HFFc6 (cell line): ENCODE results near the gene KASH5. TPM values are rescaled to one million over a fixed set of nuclear protein-coding genes. Genes with fewer than 3 reads are reported as not detected.

ENCODE experiments used
- DNase-seq: peaks from one replicate; pipeline ENCODE4 v3.0.0-alpha.2; 2018
- H3K27ac Mint-ChIP-seq: 2 replicates; pipeline ENCODE4 v1.8.0; 2020; ENCODE audit warnings: mild to moderate bottlenecking, mixed read lengths
- H3K27me3 Mint-ChIP-seq: 2 replicates; pipeline ENCODE4 v1.8.0; 2021; ENCODE audit warnings: mild to moderate bottlenecking, moderate library complexity, mixed read lengths; ENCODE audit not compliant: insufficient read depth
- H3K36me3 Mint-ChIP-seq: 2 replicates; pipeline ENCODE4 v1.8.0; 2021; ENCODE audit warnings: low read depth, mixed read lengths
- H3K4me1 Mint-ChIP-seq: 2 replicates; pipeline ENCODE4 v1.8.0; 2020; ENCODE audit warnings: low read depth, mixed read lengths
- H3K4me3 Mint-ChIP-seq: 2 replicates; pipeline ENCODE4 v1.8.0; 2020; ENCODE audit warnings: mild to moderate bottlenecking, moderate library complexity, mixed read lengths
- H3K9me3 Mint-ChIP-seq: 2 replicates; pipeline ENCODE4 v1.8.0; 2020; ENCODE audit warnings: mild to moderate bottlenecking, mixed read lengths
- CTCF ChIP-seq: fragments of 200-600 bp; sonication (generic); IDR thresholded peaks from 2 replicates; pipeline ENCODE4 v1.5.0; 2021; ENCODE audit warnings: antibody characterized with exemption, mild to moderate bottlenecking
- long read RNA-seq: library from polyadenylated mRNA; unstranded; transcript quantifications from one replicate; pipeline ENCODE4 v2.0.0, GENCODE V29; 2019
- total RNA-seq, 6 experiments: library from RNA; stranded (reverse); fragmentation: NEBNext Ultra II Directional; extraction: Animal tissue kit (Norgen Biotek cat#: 25700); gene quantifications; 2 replicates in 1 of 6; 3 replicates in 5 of 6; pipeline ENCODE4 v1.2.3, GENCODE V29; 2021

KASH5 gene
- total RNA-seq, result not detected
- long read RNA-seq, result 0 reads

- Mint-ChIP-seq H3K27me3 (peaks cover 14% of the 10 kb centered on the region), H3K27ac (no peak within 1 kb of the TSS), H3K36me3 (no peaks in the 10 kb centered on the region), H3K9me3 (peaks cover 2% of the 10 kb centered on the region; the same call in 1 of the 2 replicates), H3K4me3 (no peak within 1 kb of the TSS), H3K4me1 (peaks cover 6% of the 10 kb centered on the region)
- no peak for TF ChIP-seq CTCF
- no peak for DNase-seq
Measured at GRCh38 chr19:49387936-49388372, at the start of gene KASH5. KASH5 (plus strand) TSS chr19:49388249; CDS start chr19:49390884, 2,635 bp downstream.

- TF ChIP-seq CTCF, result no peak
- no peak overlapping the region; the same call in 1 of the 2 replicates for H3K4me3 Mint-ChIP-seq
- H3K9me3 Mint-ChIP-seq, result no peaks in the 10 kb centered on the region
- no peak overlapping the region for H3K27ac Mint-ChIP-seq
- peaks cover 12% of the 10 kb centered on the region for H3K27me3 Mint-ChIP-seq
- peaks cover 15% of the 10 kb centered on the region for H3K36me3 Mint-ChIP-seq
- DNase-seq, result no peak
- no peaks in the 10 kb centered on the region for H3K4me1 Mint-ChIP-seq
Measured at GRCh38 chr19:49338691-49339300, 49.3 kb upstream of the KASH5 start.

GRCh38 chr19:49339301-49340068 lies 48.6 kb upstream of the KASH5 start:
- H3K4me3 Mint-ChIP-seq, result no peak overlapping the region; the same call in 1 of the 2 replicates
- H3K27me3 Mint-ChIP-seq, result peaks cover 12% of the 10 kb centered on the region
- no peak overlapping the region for H3K27ac Mint-ChIP-seq
- peaks cover 16% of the 10 kb centered on the region for H3K36me3 Mint-ChIP-seq
- no peaks in the 10 kb centered on the region for H3K9me3 Mint-ChIP-seq
- no peak for DNase-seq
- H3K4me1 Mint-ChIP-seq, result no peaks in the 10 kb centered on the region
- TF ChIP-seq CTCF, result no peak

GRCh38 chr19:49340069-49340864 lies 47.8 kb upstream of the KASH5 start:
- H3K9me3 Mint-ChIP-seq, result no peaks in the 10 kb centered on the region
- no peak overlapping the region for H3K4me3 Mint-ChIP-seq
- H3K36me3 Mint-ChIP-seq, result peaks cover 24% of the 10 kb centered on the region
- DNase-seq, result no peak
- H3K27ac Mint-ChIP-seq, result no peak overlapping the region
- H3K27me3 Mint-ChIP-seq, result peaks cover 11% of the 10 kb centered on the region
- no peaks in the 10 kb centered on the region for H3K4me1 Mint-ChIP-seq
- TF ChIP-seq CTCF, result no peak

GRCh38 chr19:49340865-49341718 lies 47.0 kb upstream of the KASH5 start:
- Mint-ChIP-seq H3K27ac (no peak overlapping the region), H3K36me3 (peaks cover 25% of the 10 kb centered on the region), H3K27me3 (peaks cover 11% of the 10 kb centered on the region), H3K9me3 (no peaks in the 10 kb centered on the region), H3K4me1 (no peaks in the 10 kb centered on the region), H3K4me3 (no peak overlapping the region)
- DNase-seq, result no peak
- no peak for TF ChIP-seq CTCF
